Hepatocyte (in vitro differentiated cells): ENCODE results near the gene TNFRSF21. TPM values are rescaled to one million over a fixed set of nuclear protein-coding genes. Genes with fewer than 3 reads are reported as not detected.

Source experiments
- DNase-seq: peaks from one replicate; pipeline ENCODE4 v3.0.0-alpha.2; 2016; ENCODE audit warnings: low spot score
- H2AFZ ChIP-seq: fragments of 200-600 bp; sonication (generic); 2 replicates; pipeline ENCODE4 v1.6.0; 2016; ENCODE audit warnings: antibody characterized with exemption, mild to moderate bottlenecking
- H3K27ac ChIP-seq: fragments of 200-600 bp; sonication (generic); 2 replicates; pipeline ENCODE4 v1.5.1; 2016; ENCODE audit warnings: mild to moderate bottlenecking
- H3K27me3 ChIP-seq: fragments of 200-600 bp; sonication (generic); 2 replicates; pipeline ENCODE4 v1.6.1; 2016
- H3K36me3 ChIP-seq: fragments of 200-600 bp; sonication (generic); replicated peaks from 2 replicates; pipeline ENCODE4 v1.5.1; 2016; ENCODE audit warnings: low read depth; ENCODE audit not compliant: insufficient read depth
- H3K4me1 ChIP-seq: fragments of 200-600 bp; sonication (generic); 2 replicates; pipeline ENCODE4 v1.5.1; 2016; ENCODE audit warnings: mild to moderate bottlenecking, moderate library complexity; ENCODE audit not compliant: insufficient read depth
- H3K4me2 ChIP-seq: fragments of 200-600 bp; sonication (generic); 2 replicates; pipeline ENCODE4 v1.6.0; 2016
- H3K4me3 ChIP-seq: fragments of 200-600 bp; sonication (generic); 2 replicates; pipeline ENCODE4 v1.5.1; 2016; ENCODE audit warnings: mild to moderate bottlenecking
- H3K79me2 ChIP-seq: fragments of 200-600 bp; sonication (generic); 2 replicates; pipeline ENCODE4 v1.6.0; 2017; ENCODE audit warnings: mild to moderate bottlenecking
- H3K9me2 ChIP-seq: fragments of 200-600 bp; sonication (generic); replicated peaks from 2 replicates; pipeline ENCODE4 v1.6.0; 2017; ENCODE audit warnings: mild to moderate bottlenecking; ENCODE audit not compliant: insufficient read depth
- H3K9me3 ChIP-seq: fragments of 200-600 bp; sonication (generic); 2 replicates; pipeline ENCODE4 v1.5.1; 2016; ENCODE audit warnings: low read depth, mild to moderate bottlenecking
- H4K20me1 ChIP-seq: fragments of 200-600 bp; sonication (generic); 2 replicates; pipeline ENCODE4 v1.6.0; 2016; ENCODE audit warnings: mild to moderate bottlenecking; ENCODE audit not compliant: insufficient read depth, poor library complexity, severe bottlenecking
- EZH2 ChIP-seq: fragments of 200-600 bp; sonication (generic); IDR thresholded peaks from 2 replicates; pipeline ENCODE4 v1.6.1; 2016; ENCODE audit warnings: antibody characterized with exemption, mild to moderate bottlenecking, borderline replicate concordance
- EZH2phosphoT487 ChIP-seq: fragments of 200-600 bp; sonication (generic); IDR thresholded peaks from one replicate; pipeline ENCODE4 v1.6.1; 2018; ENCODE audit warnings: antibody characterized with exemption, mild to moderate bottlenecking, low read depth, moderate library complexity; ENCODE audit not compliant: unreplicated experiment, severe bottlenecking
- WGBS: methylation state at CpG from one replicate; pipeline ENCODE4 v1.1.6; 2016; ENCODE audit warnings: low lambda C conversion rate; ENCODE audit errors: missing lambda C conversion rate; 5-methylcytosine and 5-hydroxymethylcytosine counted together
- polyA plus RNA-seq: library from polyadenylated mRNA; unstranded; fragments of >200 nt; fragmentation: Nextera tagmentation; extraction: Ambion mirVana; gene quantifications from 2 replicates; pipeline ENCODE4 v1.2.1, GENCODE V29; 2016
- total RNA-seq: library from RNA; depleted of rRNA; stranded (reverse); fragments of >200 nt; gene quantifications from 2 replicates; pipeline ENCODE4 v1.2.3, GENCODE V29; 2014
- TF ChIP-seq, protein P1 (sequence below): fragments of 200-600 bp; sonication (generic); IDR thresholded peaks from 2 replicates; pipeline ENCODE4 v1.5.1; 2016; ENCODE audit warnings: antibody characterized with exemption, mild to moderate bottlenecking; ENCODE audit not compliant: poor library complexity

The TNFRSF21 gene
- total and polyA plus RNA-seq, 2 experiments from 2014 or later = 52.1 to 104 TPM

DNA sequence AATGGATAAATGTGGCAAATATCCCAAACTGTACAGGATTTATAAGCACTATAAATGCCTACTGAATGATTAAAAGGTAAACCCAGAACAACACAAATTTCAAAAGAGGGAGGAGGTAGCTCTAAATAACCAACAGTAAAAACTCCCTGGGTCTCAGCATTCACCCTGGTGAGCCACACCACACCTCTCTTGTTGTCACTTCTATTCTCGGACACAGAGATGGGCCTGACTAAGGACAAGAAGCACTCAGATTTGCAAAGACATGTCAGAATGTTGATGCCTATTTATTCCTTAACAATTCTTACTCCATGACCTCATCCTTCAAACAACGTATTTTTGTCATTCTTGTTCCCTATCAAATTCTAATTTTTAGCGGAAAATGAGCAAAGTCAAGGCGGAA is 14.7 kb downstream of the TNFRSF21 start:
- 94% methylated on average over 4 of the region's 4 CpGs for WGBS
- peaks cover 46% of the 10 kb centered on the region for H4K20me1 ChIP-seq
- peaks cover 4% of the 10 kb centered on the region for H3K4me1 ChIP-seq

DNA sequence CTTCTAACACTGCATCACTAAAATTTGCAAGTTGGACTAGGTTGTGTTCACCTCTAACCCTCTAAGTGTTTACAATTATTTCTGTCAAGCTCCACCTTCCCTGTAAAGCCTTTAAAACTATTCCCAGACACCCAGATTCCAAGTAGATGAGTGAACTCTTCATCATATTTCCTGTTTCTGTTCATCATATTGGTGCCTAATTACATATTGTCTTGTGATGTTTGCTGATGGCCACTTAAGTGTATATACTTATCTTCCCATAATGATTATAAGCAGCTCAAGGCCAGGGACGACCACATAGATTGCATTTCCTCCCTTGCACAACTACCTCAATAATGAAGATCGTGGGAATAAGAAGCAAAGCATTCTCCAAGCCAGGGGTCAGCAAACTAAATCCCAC is 16.8 kb downstream of the TNFRSF21 start:
- peaks cover 44% of the 10 kb centered on the region for H4K20me1 ChIP-seq

More for the DNA sequence above, 14.7 kb downstream of the TNFRSF21 start:
- no peak overlapping the region for H2AFZ ChIP-seq
- H3K4me2 ChIP-seq = no peak overlapping the region
- no peaks in the 10 kb centered on the region for H3K9me2 ChIP-seq
- H3K27me3 ChIP-seq = no peaks in the 10 kb centered on the region
- H3K27ac ChIP-seq = no peak overlapping the region
- DNase-seq = no peak
- peaks cover 100% of the 10 kb centered on the region for H3K79me2 ChIP-seq
- H3K9me3 ChIP-seq = no peaks in the 10 kb centered on the region
- TF ChIP-seq EZH2 = no peak
- no peak for TF ChIP-seq EZH2phosphoT487
- TF ChIP-seq, protein P1, sequence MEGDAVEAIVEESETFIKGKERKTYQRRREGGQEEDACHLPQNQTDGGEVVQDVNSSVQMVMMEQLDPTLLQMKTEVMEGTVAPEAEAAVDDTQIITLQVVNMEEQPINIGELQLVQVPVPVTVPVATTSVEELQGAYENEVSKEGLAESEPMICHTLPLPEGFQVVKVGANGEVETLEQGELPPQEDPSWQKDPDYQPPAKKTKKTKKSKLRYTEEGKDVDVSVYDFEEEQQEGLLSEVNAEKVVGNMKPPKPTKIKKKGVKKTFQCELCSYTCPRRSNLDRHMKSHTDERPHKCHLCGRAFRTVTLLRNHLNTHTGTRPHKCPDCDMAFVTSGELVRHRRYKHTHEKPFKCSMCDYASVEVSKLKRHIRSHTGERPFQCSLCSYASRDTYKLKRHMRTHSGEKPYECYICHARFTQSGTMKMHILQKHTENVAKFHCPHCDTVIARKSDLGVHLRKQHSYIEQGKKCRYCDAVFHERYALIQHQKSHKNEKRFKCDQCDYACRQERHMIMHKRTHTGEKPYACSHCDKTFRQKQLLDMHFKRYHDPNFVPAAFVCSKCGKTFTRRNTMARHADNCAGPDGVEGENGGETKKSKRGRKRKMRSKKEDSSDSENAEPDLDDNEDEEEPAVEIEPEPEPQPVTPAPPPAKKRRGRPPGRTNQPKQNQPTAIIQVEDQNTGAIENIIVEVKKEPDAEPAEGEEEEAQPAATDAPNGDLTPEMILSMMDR = no peak
- H3K36me3 ChIP-seq = no peaks in the 10 kb centered on the region
- no peak overlapping the region for H3K4me3 ChIP-seq

DNA sequence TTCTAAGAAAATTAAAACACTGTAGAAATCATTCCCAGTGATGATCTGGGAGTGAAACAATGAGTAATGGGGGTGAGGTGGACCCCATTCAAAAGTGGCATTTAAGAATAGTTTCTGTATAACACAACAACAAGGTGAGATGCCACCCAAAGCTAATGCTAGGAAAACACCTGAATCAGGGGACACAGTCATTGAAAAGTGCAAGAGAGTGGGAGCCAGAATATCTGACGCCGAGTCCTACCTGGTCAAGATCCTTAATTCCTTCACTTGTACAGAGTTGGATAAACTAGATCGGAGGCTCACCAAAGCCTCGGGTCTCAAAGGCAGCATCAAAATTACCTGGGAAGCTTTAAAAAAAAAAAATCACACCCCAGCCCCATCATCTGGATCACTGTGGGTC is 17.7 kb downstream of the TNFRSF21 start:
- DNase-seq = no peak
- no peak overlapping the region for H3K4me2 ChIP-seq
- no peaks in the 10 kb centered on the region for H3K36me3 ChIP-seq
- H3K4me1 ChIP-seq = peaks cover 7% of the 10 kb centered on the region
- peaks cover 39% of the 10 kb centered on the region for H4K20me1 ChIP-seq
- no peak overlapping the region for H3K27ac ChIP-seq
- 93% methylated on average over 4 of the region's 4 CpGs for WGBS
- no peaks in the 10 kb centered on the region for H3K9me2 ChIP-seq
- peaks cover 86% of the 10 kb centered on the region for H3K79me2 ChIP-seq
- no peak overlapping the region for H3K4me3 ChIP-seq
- H3K27me3 ChIP-seq = no peaks in the 10 kb centered on the region
- TF ChIP-seq EZH2 = no peak
- TF ChIP-seq, protein P1 = no peak
- TF ChIP-seq EZH2phosphoT487 = no peak
- H3K9me3 ChIP-seq = no peaks in the 10 kb centered on the region
- H2AFZ ChIP-seq = no peak overlapping the region

More for the DNA sequence above, 16.8 kb downstream of the TNFRSF21 start:
- TF ChIP-seq, protein P1 = no peak
- no peak for TF ChIP-seq EZH2phosphoT487
- TF ChIP-seq EZH2 = no peak
- no peak overlapping the region for H3K27ac ChIP-seq
- H3K36me3 ChIP-seq = no peaks in the 10 kb centered on the region
- peaks cover 7% of the 10 kb centered on the region for H3K4me1 ChIP-seq
- WGBS = 77% methylated on average over 2 of the region's 2 CpGs
- H3K27me3 ChIP-seq = no peaks in the 10 kb centered on the region
- H3K9me2 ChIP-seq = no peaks in the 10 kb centered on the region
- no peak overlapping the region for H3K4me3 ChIP-seq
- no peaks in the 10 kb centered on the region for H3K9me3 ChIP-seq
- DNase-seq = no peak
- H2AFZ ChIP-seq = no peak overlapping the region
- no peak overlapping the region for H3K4me2 ChIP-seq
- peaks cover 95% of the 10 kb centered on the region for H3K79me2 ChIP-seq
